Suprapubic skin (tissue), 4 donors: ENCODE results near the gene PRXL2B. TPM values are rescaled to one million over a fixed set of nuclear protein-coding genes. Genes with fewer than 3 reads are reported as not detected.

Experiments
- DNase-seq, 2 donors: peaks; one replicate each; pipeline ENCODE4 v3.0.0-alpha.2; 2019; ENCODE audit warnings: low spot score in 2 of 2
- H3K27ac ChIP-seq: fragments of 200-600 bp; sonication (generic); one replicate; pipeline ENCODE4 v1.5.1; 2019
- H3K27me3 ChIP-seq: fragments of 200-600 bp; sonication (generic); one replicate; pipeline ENCODE4 v1.5.1; 2019
- H3K36me3 ChIP-seq: fragments of 200-600 bp; sonication (generic); one replicate; pipeline ENCODE4 v1.5.1; 2019
- H3K4me1 ChIP-seq: fragments of 200-600 bp; sonication (generic); one replicate; pipeline ENCODE4 v1.5.1; 2019
- H3K4me3 ChIP-seq: fragments of 200-600 bp; sonication (generic); one replicate; pipeline ENCODE4 v1.5.1; 2019; ENCODE audit warnings: mild to moderate bottlenecking
- H3K9me3 ChIP-seq: fragments of 200-600 bp; sonication (generic); one replicate; pipeline ENCODE4 v1.5.1; 2019
- EP300 ChIP-seq: sonication (generic); formaldehyde crosslinking; IDR thresholded peaks from one replicate; pipeline ENCODE4 v1.6.1; 2017; ENCODE audit warnings: antibody characterized with exemption
- POLR2A ChIP-seq, 2 donors: fragments of 450-650 bp; IDR thresholded peaks; one replicate each; pipeline ENCODE4 v1.6.1; 2017; ENCODE audit warnings: antibody characterized with exemption in 2 of 2, mild to moderate bottlenecking in 2 of 2, moderate library complexity in 2 of 2
- POLR2AphosphoS5 ChIP-seq, 3 donors: sonication (generic); formaldehyde crosslinking; IDR thresholded peaks; one replicate each; pipeline ENCODE4 v1.6.1; 2017; ENCODE audit warnings: antibody characterized with exemption in 3 of 3
- WGBS: methylation state at CpG from one replicate; pipeline ENCODE4 v1.1.5; 2018; 5-methylcytosine and 5-hydroxymethylcytosine counted together
- total RNA-seq, 4 donors: library from RNA; depleted of rRNA; stranded (reverse); fragments of >200 nt; gene quantifications; one replicate each; pipeline ENCODE4 v1.1.0, GENCODE V29; 2016
- TF ChIP-seq, protein P1 (sequence below), 2 donors: fragments of 200-600 bp in 1 of 2; fragments of 450-650 bp in 1 of 2; sonication (generic) in 1 of 2; IDR thresholded peaks; one replicate each; pipeline ENCODE4 v1.5.1; 2016 to 2019; ENCODE audit warnings: antibody characterized with exemption in 2 of 2, mild to moderate bottlenecking in 1 of 2, moderate library complexity in 1 of 2

The PRXL2B gene
- total RNA-seq, 4 donors from 2014 or later: 9.7 to 16.3 (median 10.7) TPM

DNA sequence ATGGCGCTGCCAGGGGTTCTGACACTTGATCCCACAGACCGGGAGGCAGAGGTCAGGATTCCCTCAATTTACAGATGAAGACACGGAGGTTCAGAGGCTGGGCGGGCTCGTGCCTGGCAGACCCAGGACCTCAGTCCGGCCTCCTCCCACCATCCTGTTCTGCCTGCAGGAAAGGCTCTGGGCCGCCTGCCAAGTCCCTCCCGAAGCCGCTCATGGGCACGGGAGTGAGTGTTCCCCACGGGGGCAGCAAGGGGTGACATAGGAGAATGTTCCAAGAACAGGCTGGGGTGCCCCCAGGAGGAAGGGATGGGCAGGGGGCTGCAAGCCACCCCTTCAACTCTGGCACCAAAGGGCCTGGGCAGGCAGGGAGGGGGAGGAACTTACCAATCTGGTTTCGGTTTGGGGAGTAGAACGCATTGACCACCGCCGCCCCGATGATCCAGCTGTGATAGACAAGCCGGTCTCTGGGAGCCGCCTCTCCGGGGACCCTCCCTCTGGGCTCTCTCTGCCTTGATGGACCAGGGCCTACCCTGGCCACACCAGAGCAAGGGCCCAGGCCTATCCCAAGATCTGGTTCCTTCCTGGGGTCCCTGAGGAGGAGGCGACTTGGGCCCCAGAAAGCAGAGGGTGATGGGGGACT, 7.5 kb downstream of the PRXL2B start:
- peak; percentile 67 to 78 for DNase-seq
- H3K9me3 ChIP-seq: no peaks in the 10 kb centered on the region
- no peaks in the 10 kb centered on the region for H3K36me3 ChIP-seq
- WGBS: 42% methylated on average over 8 of the region's 20 CpGs
- H3K27me3 ChIP-seq: peaks cover 4% of the 10 kb centered on the region
- peaks cover 21% of the 10 kb centered on the region for H3K4me1 ChIP-seq
- peak overlapping the region; percentile 39 for H3K4me3 ChIP-seq
- TF ChIP-seq POLR2A (IDR thresholded peaks at IDR 0.05) (no peak), POLR2AphosphoS5 (IDR thresholded peaks at IDR 0.05) (no peak), EP300 (no peak)
- TF ChIP-seq, protein P1, sequence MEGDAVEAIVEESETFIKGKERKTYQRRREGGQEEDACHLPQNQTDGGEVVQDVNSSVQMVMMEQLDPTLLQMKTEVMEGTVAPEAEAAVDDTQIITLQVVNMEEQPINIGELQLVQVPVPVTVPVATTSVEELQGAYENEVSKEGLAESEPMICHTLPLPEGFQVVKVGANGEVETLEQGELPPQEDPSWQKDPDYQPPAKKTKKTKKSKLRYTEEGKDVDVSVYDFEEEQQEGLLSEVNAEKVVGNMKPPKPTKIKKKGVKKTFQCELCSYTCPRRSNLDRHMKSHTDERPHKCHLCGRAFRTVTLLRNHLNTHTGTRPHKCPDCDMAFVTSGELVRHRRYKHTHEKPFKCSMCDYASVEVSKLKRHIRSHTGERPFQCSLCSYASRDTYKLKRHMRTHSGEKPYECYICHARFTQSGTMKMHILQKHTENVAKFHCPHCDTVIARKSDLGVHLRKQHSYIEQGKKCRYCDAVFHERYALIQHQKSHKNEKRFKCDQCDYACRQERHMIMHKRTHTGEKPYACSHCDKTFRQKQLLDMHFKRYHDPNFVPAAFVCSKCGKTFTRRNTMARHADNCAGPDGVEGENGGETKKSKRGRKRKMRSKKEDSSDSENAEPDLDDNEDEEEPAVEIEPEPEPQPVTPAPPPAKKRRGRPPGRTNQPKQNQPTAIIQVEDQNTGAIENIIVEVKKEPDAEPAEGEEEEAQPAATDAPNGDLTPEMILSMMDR (IDR thresholded peaks at IDR 0.05): no peak
- H3K27ac ChIP-seq: no peak overlapping the region

DNA sequence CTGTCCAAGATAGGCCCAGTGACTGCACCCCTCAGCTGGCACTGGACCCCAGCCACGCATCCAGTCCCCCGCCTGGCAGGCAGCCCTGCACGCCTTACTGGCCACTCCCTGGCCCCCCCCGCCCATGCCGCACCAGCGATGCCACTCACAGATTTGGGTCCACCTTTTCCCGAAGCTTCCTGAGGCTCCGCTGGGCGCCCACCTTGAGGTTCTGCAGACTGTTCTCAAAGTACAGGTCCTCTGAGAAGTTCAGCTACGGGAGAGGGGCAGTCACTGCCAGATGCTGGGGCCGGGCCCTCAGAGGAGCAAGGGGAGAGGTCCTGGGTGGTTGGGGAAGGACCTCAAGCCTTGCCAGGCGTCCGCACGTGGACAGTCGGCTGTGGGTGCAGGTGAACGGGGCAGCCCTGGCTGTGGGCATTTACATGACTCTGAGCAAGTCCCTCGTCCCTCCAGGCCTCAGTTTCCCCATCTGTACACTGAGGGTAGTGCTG, 8.1 kb downstream of the PRXL2B start:
- DNase-seq: peak; percentile 62 to 75
- Histone ChIP-seq H3K27me3 (peaks cover 4% of the 10 kb centered on the region), H3K9me3 (no peaks in the 10 kb centered on the region), H3K4me3 (no peak overlapping the region), H3K27ac (no peak overlapping the region), H3K4me1 (peaks cover 21% of the 10 kb centered on the region), H3K36me3 (no peaks in the 10 kb centered on the region)
- TF ChIP-seq POLR2AphosphoS5 (IDR thresholded peaks at IDR 0.05) (no peak), POLR2A (IDR thresholded peaks at IDR 0.05) (no peak), EP300 (no peak)
- TF ChIP-seq, protein P1 (IDR thresholded peaks at IDR 0.05): no peak
- 90% methylated on average over 14 of the region's 17 CpGs for WGBS

DNA sequence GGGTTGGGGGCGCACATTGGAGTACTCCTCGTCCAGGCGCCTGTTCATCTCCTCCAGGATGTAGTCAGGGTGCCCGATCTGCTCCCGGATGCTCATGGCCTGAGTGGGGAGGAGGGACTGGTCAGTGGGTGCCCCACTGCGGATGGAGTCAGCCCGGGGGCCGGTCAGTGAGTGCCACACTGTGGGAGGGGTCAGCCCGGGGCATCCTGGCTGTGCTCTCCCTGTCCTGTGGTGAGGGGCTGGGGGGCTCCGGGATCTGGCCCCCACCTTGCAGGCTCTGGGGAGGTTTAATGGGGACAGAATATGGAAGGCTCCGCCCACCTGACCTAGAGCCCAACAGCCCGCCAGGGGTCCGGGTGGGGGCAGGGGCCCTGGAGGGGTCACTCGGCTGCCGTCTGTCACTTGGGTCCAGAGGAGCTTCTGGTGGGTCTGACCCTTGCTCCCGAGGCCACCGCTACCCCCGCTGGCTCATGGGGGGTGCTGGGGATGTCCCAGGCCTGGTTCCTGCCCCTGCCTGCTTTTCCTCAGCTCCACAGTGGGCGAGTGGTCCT, 8.8 kb downstream of the PRXL2B start:
- Histone ChIP-seq H3K27ac (no peak overlapping the region), H3K36me3 (no peaks in the 10 kb centered on the region), H3K4me1 (peaks cover 21% of the 10 kb centered on the region), H3K4me3 (no peak overlapping the region), H3K9me3 (no peaks in the 10 kb centered on the region), H3K27me3 (peaks cover 4% of the 10 kb centered on the region)
- TF ChIP-seq POLR2A (IDR thresholded peaks at IDR 0.05) (no peak), POLR2AphosphoS5 (IDR thresholded peaks at IDR 0.05) (no peak), EP300 (no peak)
- TF ChIP-seq, protein P1 (IDR thresholded peaks at IDR 0.05): no peak
- WGBS: 63% methylated on average over 8 of the region's 19 CpGs
- peak; percentile 45 to 71 for DNase-seq

DNA sequence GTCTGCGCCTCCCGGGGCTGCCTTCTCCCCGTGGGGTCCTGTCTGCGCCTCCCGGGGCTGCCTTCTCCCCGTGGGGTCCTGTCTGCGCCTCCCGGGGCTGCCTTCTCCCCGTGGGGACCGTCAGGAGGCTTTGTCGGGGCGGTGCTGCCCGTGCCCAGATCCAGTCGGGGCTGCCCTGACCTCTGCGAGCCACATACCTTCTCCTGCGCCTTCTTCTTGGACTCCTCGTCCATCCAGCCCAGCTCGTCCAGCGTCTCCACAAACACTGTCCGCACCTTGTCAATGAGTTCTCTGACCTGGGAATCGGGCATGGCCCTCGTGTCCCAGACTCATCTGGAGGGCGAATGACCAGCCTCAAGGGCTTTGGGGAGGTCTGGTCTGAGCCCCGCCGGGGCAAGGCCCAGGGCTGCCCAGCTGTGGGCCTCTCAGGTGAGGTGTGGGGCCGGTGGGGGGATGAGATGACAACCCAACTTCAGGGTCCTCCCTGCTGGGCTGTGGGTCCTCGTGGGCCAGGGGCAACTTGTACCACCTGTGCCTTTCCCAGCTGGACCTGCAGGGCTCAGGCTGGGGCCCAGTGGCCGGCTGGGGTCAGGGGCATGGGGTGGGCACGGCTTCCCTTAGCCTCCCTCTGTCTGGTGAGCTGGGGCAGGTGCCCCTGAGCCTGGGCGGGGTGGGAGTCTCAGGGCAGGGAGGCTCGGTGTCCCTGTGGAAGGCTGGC, 9.4 kb downstream of the PRXL2B start:
- no peak overlapping the region for H3K4me3 ChIP-seq
- H3K9me3 ChIP-seq: no peaks in the 10 kb centered on the region
- H3K27ac ChIP-seq: no peak overlapping the region
- TF ChIP-seq, protein P1 (IDR thresholded peaks at IDR 0.05): no peak
- TF ChIP-seq POLR2AphosphoS5 (IDR thresholded peaks at IDR 0.05) (no peak), POLR2A (IDR thresholded peaks at IDR 0.05) (no peak), EP300 (no peak)
- H3K4me1 ChIP-seq: peaks cover 21% of the 10 kb centered on the region
- DNase-seq: peak; percentile 58 to 70
- peaks cover 4% of the 10 kb centered on the region for H3K27me3 ChIP-seq
- H3K36me3 ChIP-seq: no peaks in the 10 kb centered on the region
- WGBS: 89% methylated on average over 25 of the region's 31 CpGs
